ENCODE measurements around the gene TIMM29.

TIMM29 gene

DNA sequence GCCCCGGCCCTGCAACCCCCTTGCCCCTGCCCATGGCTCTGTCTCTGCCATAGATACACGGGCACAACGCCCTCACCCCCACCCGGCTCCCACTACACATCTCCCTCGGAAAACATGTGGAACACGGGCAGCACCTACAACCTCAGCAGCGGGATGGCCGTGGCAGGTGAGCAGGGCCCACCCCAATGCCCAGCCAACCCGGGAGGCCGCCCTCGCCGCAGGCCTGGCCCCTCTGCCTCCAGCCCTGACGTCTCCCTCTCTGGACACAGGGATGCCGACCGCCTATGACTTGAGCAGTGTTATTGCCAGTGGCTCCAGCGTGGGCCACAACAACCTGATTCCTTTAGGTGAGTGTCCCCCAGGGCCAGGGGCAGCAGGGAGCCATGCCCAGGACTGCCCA, 7.8 kb upstream of the TIMM29 start:
- DNase-seq (ENCODE audit: low spot score): no peak
- no peak for TF ChIP-seq CTCF (IDR thresholded peaks at IDR 0.05; ENCODE audit: extremely low read depth, missing control alignments)

DNA sequence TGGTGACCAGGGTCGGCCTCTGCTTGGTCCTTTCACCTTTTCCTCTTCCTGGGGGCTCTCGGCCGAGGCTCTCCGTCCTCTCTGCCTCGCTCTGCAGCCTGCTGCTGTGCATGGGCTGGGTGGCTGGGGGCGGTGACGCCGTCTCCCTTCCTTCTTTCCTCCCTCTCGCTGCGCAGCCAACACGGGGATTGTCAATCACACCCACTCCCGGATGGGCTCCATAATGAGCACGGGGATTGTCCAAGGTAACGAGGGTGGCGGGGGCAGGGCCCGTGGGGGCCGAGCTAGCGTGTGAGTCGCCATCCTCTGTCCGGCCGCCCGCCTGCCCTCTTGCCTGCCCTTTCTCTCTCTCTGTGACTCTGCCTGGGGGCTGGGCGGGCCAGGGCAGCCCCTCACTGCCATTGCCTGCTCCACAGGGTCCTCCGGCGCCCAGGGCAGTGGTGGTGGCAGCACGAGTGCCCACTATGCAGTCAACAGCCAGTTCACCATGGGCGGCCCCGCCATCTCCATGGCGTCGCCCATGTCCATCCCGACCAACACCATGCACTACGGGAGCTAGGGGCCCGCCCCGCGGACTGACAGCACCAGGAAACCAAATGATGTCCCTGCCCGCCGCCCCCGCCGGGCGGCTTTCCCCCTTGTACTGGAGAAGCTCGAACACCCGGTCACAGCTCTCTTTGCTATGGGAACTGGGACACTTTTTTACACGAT, 7.3 kb upstream of the TIMM29 start:
- DNase-seq (ENCODE audit: low spot score): no peak
- TF ChIP-seq CTCF (IDR thresholded peaks at IDR 0.05; ENCODE audit: extremely low read depth, missing control alignments): no peak

DNA sequence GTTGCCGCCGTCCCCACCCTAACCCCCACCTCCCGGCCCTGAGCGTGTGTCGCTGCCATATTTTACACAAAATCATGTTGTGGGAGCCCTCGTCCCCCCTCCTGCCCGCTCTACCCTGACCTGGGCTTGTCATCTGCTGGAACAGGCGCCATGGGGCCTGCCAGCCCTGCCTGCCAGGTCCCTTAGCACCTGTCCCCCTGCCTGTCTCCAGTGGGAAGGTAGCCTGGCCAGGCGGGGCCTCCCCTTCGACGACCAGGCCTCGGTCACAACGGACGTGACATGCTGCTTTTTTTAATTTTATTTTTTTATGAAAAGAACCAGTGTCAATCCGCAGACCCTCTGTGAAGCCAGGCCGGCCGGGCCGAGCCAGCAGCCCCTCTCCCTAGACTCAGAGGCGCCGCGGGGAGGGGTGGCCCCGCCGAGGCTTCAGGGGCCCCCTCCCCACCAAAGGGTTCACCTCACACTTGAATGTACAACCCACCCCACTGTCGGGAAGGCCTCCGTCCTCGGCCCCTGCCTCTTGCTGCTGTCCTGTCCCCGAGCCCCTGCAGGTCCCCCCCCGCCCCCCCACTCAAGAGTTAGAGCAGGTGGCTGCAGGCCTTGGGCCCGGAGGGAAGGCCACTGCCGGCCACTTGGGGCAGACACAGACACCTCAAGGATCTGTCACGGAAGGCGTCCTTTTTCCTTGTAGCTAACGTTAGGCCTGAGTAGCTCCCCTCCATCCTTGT, 6.5 kb upstream of the TIMM29 start:
- no peak for DNase-seq (ENCODE audit: low spot score)

GRCh38 chr19:10922638-10923014, 6.0 kb upstream of the TIMM29 start:
- no peak for TF ChIP-seq CTCF (IDR thresholded peaks at IDR 0.05; ENCODE audit: extremely low read depth, missing control alignments)
- DNase-seq (ENCODE audit: low spot score): no peak

More for the DNA sequence above, 6.5 kb upstream of the TIMM29 start:
- TF ChIP-seq CTCF (IDR thresholded peaks at IDR 0.05; ENCODE audit: extremely low read depth, missing control alignments): no peak

GRCh38 chr19:10923260-10924112, 5.1 kb upstream of the TIMM29 start:
- no peak for TF ChIP-seq CTCF (IDR thresholded peaks at IDR 0.05; ENCODE audit: extremely low read depth, missing control alignments)

GRCh38 chr19:10924597-10924996, 4.0 kb upstream of the TIMM29 start:
- no peak for TF ChIP-seq CTCF (IDR thresholded peaks at IDR 0.05; ENCODE audit: extremely low read depth, missing control alignments)
- no peak for DNase-seq (ENCODE audit: low spot score)

More at GRCh38 chr19:10923260-10924112, 5.1 kb upstream of the TIMM29 start:
- DNase-seq (ENCODE audit: low spot score): no peak

All from GM20000 (cell line).